Activated CD8-positive, alpha-beta memory T cell treated with anti-CD3 and anti-CD28 coated beads, Interleukin-2, amount 50 U/mL, for 24 hours (primary cell): ENCODE data around the gene TNS4.

ENCODE experiments used
- DNase-seq: peaks from one replicate; pipeline ENCODE4 v3.0.0-alpha.2; 2020; ENCODE audit errors: extremely low read depth

The TNS4 gene

GRCh38 chr17:40437095-40437732, 64.2 kb downstream of the TNS4 start:
- DNase-seq: no peak

GRCh38 chr17:40436636-40437035, 64.8 kb downstream of the TNS4 start:
- DNase-seq: no peak

- no peak for DNase-seq
These were observed 67.6 kb downstream of the TNS4 start for GRCh38 chr17:40433551-40434415.

- DNase-seq: no peak
These were observed 68.4 kb downstream of the TNS4 start for GRCh38 chr17:40432864-40433528.

- no peak for DNase-seq
These were observed 70.2 kb downstream of the TNS4 start for GRCh38 chr17:40431231-40431602.

- no peak for DNase-seq
These were observed 70.9 kb downstream of the TNS4 start for GRCh38 chr17:40430272-40431230.

- no peak for DNase-seq
These were observed 74.4 kb downstream of the TNS4 start for GRCh38 chr17:40427002-40427491.
